ENCODE results near the gene SLC4A8. TPM values are rescaled to one million over a fixed set of nuclear protein-coding genes. Genes with fewer than 3 reads are reported as not detected.
A peak's percentile ranks its signal among the peaks of the same experiment; 100 is the strongest.
"Not testable (repeated sequence)": the region's sequence is repeated elsewhere in the genome, so short reads cannot be mapped to it uniquely, and the experiment has no call there.

SLC4A8 gene
- total RNA-seq, 1 experiment from 2014 or later, result 26.3 TPM

GRCh38 chr12:51450806-51451205, 26.2 kb downstream of the SLC4A8 start:
- no peak overlapping the region for H4K91ac ChIP-seq (ENCODE audit: insufficient read length, low read depth, low read length)
- Mint-ChIP-seq H3K36me3 (ENCODE audit: insufficient read depth in 1 of 3, low read depth in 3 of 3) (peaks cover 2 to 22% (median 15%) of the 10 kb centered on the region in 3 experiments; a peak in 5 of 7 replicates), H3K4me1 (peaks cover 52 to 57% of the 10 kb centered on the region in 2 experiments), H3K9me3 (no peaks in the 10 kb centered on the region), H3K4me3 (no peak overlapping the region), H3K27me3 (ENCODE audit: low read depth) (no peaks in the 10 kb centered on the region), H3K27ac (peak overlapping the region in 2 of 3 experiments; percentile 74 to 75; a peak in 3 of 7 replicates)
- no peaks in the 10 kb centered on the region for H3K23me2 ChIP-seq (ENCODE audit: insufficient read length, low read depth, low read length, poor library complexity, severe bottlenecking)
- H2AFZ ChIP-seq (ENCODE audit: low read length), result no peak overlapping the region
- H2BK12ac ChIP-seq (ENCODE audit: insufficient read length, low read depth, low read length), result no peak overlapping the region
- H2BK20ac ChIP-seq (ENCODE audit: low read depth, low read length, poor library complexity, severe bottlenecking), result no peak overlapping the region
- WGBS (ENCODE audit: extremely low coverage, insufficient read length, low lambda C conversion rate), result no CpG with 5 or more reads among the region's 11 CpGs
- no peak overlapping the region for H3K14ac ChIP-seq (ENCODE audit: insufficient read depth, low read length)
- no peaks in the 10 kb centered on the region for H3K79me1 ChIP-seq (ENCODE audit: insufficient read depth, low read depth, low read length, poor library complexity, severe bottlenecking)
- H4K5ac ChIP-seq (ENCODE audit: insufficient read length, low read depth, low read length), result no peak overlapping the region
- H3K18ac ChIP-seq (ENCODE audit: insufficient read length, low read depth, low read length), result no peak overlapping the region
- H2BK15ac ChIP-seq (ENCODE audit: low read depth, low read length), result no peak overlapping the region
- no peak overlapping the region for H3K4me2 ChIP-seq (ENCODE audit: insufficient read depth, insufficient read length, low read length)
- no peaks in the 10 kb centered on the region for H4K20me1 ChIP-seq (ENCODE audit: control insufficient read depth, insufficient read depth, insufficient read length)
- no peaks in the 10 kb centered on the region for H3K79me2 ChIP-seq (ENCODE audit: insufficient read depth, low read length)
- H4K8ac ChIP-seq (replicated peaks; ENCODE audit: insufficient read length, low read depth, low read length), result no peak overlapping the region
- H3K27ac ChIP-seq (ENCODE audit: insufficient read length, low read depth, low read length), result no peak overlapping the region
- no peak overlapping the region for H3K9ac ChIP-seq (ENCODE audit: extremely low read depth, insufficient read length, low read length)
- no peak overlapping the region for H2AK5ac ChIP-seq (ENCODE audit: insufficient read length, low read length)
- H3K56ac ChIP-seq (ENCODE audit: insufficient read length, low read depth, low read length), result no peak overlapping the region
- H3K4ac ChIP-seq (ENCODE audit: low read depth, low read length), result no peak overlapping the region
- H3K23ac ChIP-seq (ENCODE audit: insufficient read length, low read depth, low read length), result no peak overlapping the region
- H3K4me1 ChIP-seq (ENCODE audit: insufficient read depth, low read length), result peaks cover 8% of the 10 kb centered on the region
- H2BK120ac ChIP-seq (ENCODE audit: low read depth, low read length, poor library complexity, severe bottlenecking), result no peak overlapping the region
- DNase-seq, result peak; percentile 67
- H3K9me3 ChIP-seq (ENCODE audit: control insufficient read depth, low read depth, low read length), result no peaks in the 10 kb centered on the region
- no peak overlapping the region for H2BK5ac ChIP-seq (ENCODE audit: insufficient read length, low read length)
- no peak overlapping the region for H3T11ph ChIP-seq (ENCODE audit: low read length)
- no peak for TF ChIP-seq CTCF (conservative IDR thresholded peaks at IDR 0.05)
- H3K27me3 ChIP-seq (ENCODE audit: insufficient read depth, low read length), result 0 out of 2 replicates have a peak, but pooled peaks cover 2% of the 10 kb centered on the region

DNA sequence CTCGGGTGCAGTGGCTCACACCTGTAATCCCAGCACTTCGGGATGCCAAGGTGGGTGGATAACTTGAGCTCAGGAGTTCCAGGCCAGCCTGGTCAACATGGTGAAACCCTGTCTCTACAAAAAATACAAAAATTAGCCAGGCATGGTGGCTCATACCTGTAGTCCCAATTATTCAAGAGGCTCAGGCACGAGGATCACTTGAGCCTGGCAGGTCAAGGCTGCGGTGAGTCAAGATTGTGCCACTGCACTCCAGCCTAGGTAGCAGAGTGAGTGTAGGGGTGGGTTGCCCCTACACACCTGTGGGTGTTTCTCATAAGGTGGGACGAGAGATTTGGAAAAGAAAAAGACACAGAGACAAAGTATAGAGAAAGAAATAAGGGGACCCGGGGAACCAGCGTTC, 29.4 kb downstream of the SLC4A8 start:
- not testable (repeated sequence) for H4K8ac ChIP-seq (replicated peaks; ENCODE audit: insufficient read length, low read depth, low read length)

More for the DNA sequence above, 29.4 kb downstream of the SLC4A8 start:
- not testable (repeated sequence) for H3K27me3 Mint-ChIP-seq (ENCODE audit: low read depth); H3K79me1 ChIP-seq (ENCODE audit: insufficient read depth, low read depth, low read length, poor library complexity, severe bottlenecking); H3K4me1 ChIP-seq (ENCODE audit: insufficient read depth, low read length); H3K23ac ChIP-seq (ENCODE audit: insufficient read length, low read depth, low read length); H4K91ac ChIP-seq (ENCODE audit: insufficient read length, low read depth, low read length); H2AK5ac ChIP-seq (ENCODE audit: insufficient read length, low read length); DNase-seq; H3K79me2 ChIP-seq (ENCODE audit: insufficient read depth, low read length); H3K4me3 Mint-ChIP-seq; H3K4ac ChIP-seq (ENCODE audit: low read depth, low read length); H2BK20ac ChIP-seq (ENCODE audit: low read depth, low read length, poor library complexity, severe bottlenecking); H3K4me2 ChIP-seq (ENCODE audit: insufficient read depth, insufficient read length, low read length); H3K9ac ChIP-seq (ENCODE audit: extremely low read depth, insufficient read length, low read length); H2BK12ac ChIP-seq (ENCODE audit: insufficient read length, low read depth, low read length); H2AFZ ChIP-seq (ENCODE audit: low read length); H3K18ac ChIP-seq (ENCODE audit: insufficient read length, low read depth, low read length); H3K27ac ChIP-seq (ENCODE audit: insufficient read length, low read depth, low read length); H3K23me2 ChIP-seq (ENCODE audit: insufficient read length, low read depth, low read length, poor library complexity, severe bottlenecking); H2BK5ac ChIP-seq (ENCODE audit: insufficient read length, low read length); H2BK15ac ChIP-seq (ENCODE audit: low read depth, low read length); H4K5ac ChIP-seq (ENCODE audit: insufficient read length, low read depth, low read length); H3K9me3 Mint-ChIP-seq; H3T11ph ChIP-seq (ENCODE audit: low read length); H3K14ac ChIP-seq (ENCODE audit: insufficient read depth, low read length); H3K27me3 ChIP-seq (ENCODE audit: insufficient read depth, low read length); H3K56ac ChIP-seq (ENCODE audit: insufficient read length, low read depth, low read length); H4K20me1 ChIP-seq (ENCODE audit: control insufficient read depth, insufficient read depth, insufficient read length); H3K9me3 ChIP-seq (ENCODE audit: control insufficient read depth, low read depth, low read length)
- peak overlapping the region; percentile 41 for H2BK120ac ChIP-seq (ENCODE audit: low read depth, low read length, poor library complexity, severe bottlenecking)
- H3K4me1 Mint-ChIP-seq, result peaks cover 58 to 70% of the 10 kb centered on the region in 2 experiments
- peak overlapping the region; percentile 96 to 98 (median 98) for H3K27ac Mint-ChIP-seq
- WGBS (ENCODE audit: extremely low coverage, insufficient read length, low lambda C conversion rate), result no CpG with 5 or more reads among the region's 7 CpGs
- peaks cover 2 to 36% (median 22%) of the 10 kb centered on the region in 3 experiments; a peak in 6 of 7 replicates for H3K36me3 Mint-ChIP-seq (ENCODE audit: insufficient read depth in 1 of 3, low read depth in 3 of 3)

Measured in H9 (cell line).